Measurements from ENCODE around the gene TMEM47.

The TMEM47 gene

DNA sequence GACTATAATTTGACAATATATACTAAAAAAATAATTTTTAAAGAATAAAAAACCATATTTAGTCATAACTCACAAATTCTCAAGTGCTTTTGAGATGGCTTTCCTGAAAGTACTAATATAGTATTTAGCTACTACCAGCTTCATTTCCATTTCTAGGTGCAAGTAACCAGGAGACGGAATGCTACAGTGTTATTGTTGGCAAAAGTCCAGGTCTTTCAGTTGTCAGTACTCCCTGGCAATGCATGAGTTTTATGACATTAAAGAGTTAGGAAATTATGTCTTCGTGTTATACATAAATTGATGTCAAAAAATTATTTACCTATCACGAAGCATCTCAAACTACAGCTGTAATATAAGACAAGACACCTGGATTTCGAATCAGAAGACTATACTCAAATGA, 45.0 kb downstream of the TMEM47 start:
- Histone ChIP-seq H3K9ac (no peak overlapping the region), H4K20me1 (no peaks in the 10 kb centered on the region; a peak in 1 of 22 replicates), H3K27me3 (peaks cover 62 to 90% (median 84%) of the 10 kb centered on the region in 11 experiments), H3K4me1 (no peaks in the 10 kb centered on the region), H3K4me2 (no peak overlapping the region), H3K36me3 (no peaks in the 10 kb centered on the region), H3K4me3 (no peak overlapping the region), H3K27ac (no peak overlapping the region), H3K9me3 (replicated peaks in 1 of 11) (peaks cover 0 to 22% (median 8%) of the 10 kb centered on the region in 11 experiments; a peak in 10 of 22 replicates)
- no peak for TF ChIP-seq Cebpa-rat (IDR thresholded peaks at IDR 0.05)

DNA sequence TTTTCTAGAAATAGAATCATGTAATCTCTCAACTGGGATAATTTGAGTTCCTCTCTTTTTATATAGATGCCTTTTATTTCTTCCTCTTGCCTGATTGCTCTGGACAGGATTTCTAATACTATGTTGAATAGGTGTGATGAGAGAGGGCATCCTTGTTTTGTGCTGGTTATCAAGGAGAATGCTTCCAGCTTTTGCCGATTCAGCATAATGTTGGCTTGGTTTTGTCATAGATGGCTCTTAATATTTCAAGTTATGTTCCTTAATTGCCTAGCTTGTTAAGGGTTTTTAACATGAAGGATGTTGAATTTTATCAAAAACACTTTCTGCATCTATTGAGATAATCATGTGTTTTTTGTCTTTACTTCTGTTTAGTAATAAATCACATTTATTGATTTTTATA, 58.7 kb downstream of the TMEM47 start:
- no peaks in the 10 kb centered on the region; a peak in 1 of 22 replicates for H4K20me1 ChIP-seq
- no peaks in the 10 kb centered on the region for H3K36me3 ChIP-seq
- no peaks in the 10 kb centered on the region for H3K4me1 ChIP-seq
- no peak overlapping the region for H3K4me3 ChIP-seq
- H3K4me2 ChIP-seq = no peak overlapping the region
- H3K9me3 ChIP-seq (replicated peaks in 1 of 11) = peaks cover 0 to 4% (median 0%) of the 10 kb centered on the region in 11 experiments; a peak in 1 of 22 replicates
- no peak overlapping the region for H3K9ac ChIP-seq
- H3K27ac ChIP-seq = no peak overlapping the region
- no peak for TF ChIP-seq Cebpa-rat (IDR thresholded peaks at IDR 0.05)
- H3K27me3 ChIP-seq = peaks cover 64 to 96% (median 92%) of the 10 kb centered on the region in 11 experiments

DNA sequence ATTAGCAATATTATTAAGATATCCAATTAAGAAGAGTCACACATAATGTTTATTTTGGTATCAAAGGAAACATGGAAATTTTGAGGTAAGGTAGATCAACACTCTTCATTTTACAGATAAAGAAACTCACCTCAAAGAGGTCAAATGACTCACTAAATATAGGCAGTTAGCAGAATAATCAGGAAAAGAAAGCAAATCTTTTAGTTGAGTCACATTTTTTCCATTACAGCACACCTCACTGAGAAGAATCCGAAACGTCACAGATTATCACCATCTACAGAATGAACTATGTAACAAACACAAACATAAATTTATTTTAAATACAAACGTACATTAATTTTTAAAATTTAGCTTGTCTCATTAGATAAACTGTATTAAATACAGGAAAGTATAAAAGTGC, 70.1 kb downstream of the TMEM47 start:
- no peak overlapping the region for H3K4me3 ChIP-seq
- no peak overlapping the region for H3K4me2 ChIP-seq

DNA sequence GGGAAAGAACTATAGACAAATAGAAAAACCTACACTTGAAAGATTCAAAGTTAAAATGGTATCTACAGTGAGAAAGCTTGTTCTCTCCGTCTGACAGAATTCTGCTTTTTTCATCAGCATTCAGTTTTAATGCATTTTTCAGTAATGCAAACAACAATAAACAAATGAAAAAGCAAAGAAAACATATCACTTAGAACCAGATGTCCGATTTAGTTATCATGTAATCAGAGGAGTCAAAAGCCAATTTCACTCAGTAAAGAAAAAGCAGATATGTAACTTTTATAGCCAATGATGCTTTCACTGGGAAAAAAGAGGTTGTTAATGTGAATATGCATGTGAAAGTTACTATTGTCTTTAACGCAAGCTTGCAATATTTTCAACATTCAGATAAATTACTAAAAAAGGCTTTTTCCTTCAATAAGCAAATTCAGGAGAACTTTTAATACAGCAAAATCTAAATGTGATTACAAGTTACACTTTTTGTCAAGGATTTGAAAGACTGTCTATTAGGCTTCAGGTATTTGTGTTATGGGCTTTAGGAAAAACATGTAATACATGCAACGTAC, 70.7 kb downstream of the TMEM47 start:
- Histone ChIP-seq H3K4me3 (no peak overlapping the region), H3K27ac (no peak overlapping the region)

More for the DNA sequence above, 70.1 kb downstream of the TMEM47 start:
- peaks cover 4 to 23% (median 15%) of the 10 kb centered on the region in 11 experiments; a peak in 15 of 22 replicates for H3K9me3 ChIP-seq (replicated peaks in 1 of 11)
- H3K27ac ChIP-seq = no peak overlapping the region
- no peak overlapping the region for H3K9ac ChIP-seq
- no peaks in the 10 kb centered on the region; a peak in 1 of 22 replicates for H4K20me1 ChIP-seq
- peaks cover 0 to 8% (median 2%) of the 10 kb centered on the region in 10 experiments; a peak in 5 of 20 replicates for H3K4me1 ChIP-seq
- H3K27me3 ChIP-seq = peaks cover 69 to 100% (median 95%) of the 10 kb centered on the region in 11 experiments
- no peak for TF ChIP-seq Cebpa-rat (IDR thresholded peaks at IDR 0.05)
- H3K36me3 ChIP-seq = no peaks in the 10 kb centered on the region

DNA sequence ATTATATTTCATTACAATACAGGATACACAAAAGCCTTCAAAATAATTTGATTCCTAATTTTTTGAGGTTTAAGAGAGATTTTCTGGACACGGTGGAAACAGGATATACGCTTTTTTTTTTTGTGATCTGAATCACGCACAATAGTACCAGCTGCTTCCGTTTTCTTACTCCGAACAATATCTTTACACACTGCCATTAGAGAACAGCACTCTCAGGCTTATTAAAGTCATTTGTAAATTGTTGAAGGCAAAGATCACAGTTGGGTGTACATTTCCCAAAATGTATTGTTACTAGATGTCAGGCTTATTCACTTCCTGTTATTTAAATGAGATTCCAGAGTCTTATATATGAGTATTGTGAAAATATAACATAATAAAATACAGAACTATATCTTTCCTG, 71.5 kb downstream of the TMEM47 start:
- no peaks in the 10 kb centered on the region for H3K36me3 ChIP-seq
- peak overlapping the region in 5 of 11 experiments; percentile 1 to 30 (median 25); a peak in 4 of 22 replicates for H3K4me2 ChIP-seq
- H3K4me3 ChIP-seq = no peak overlapping the region
- peak overlapping the region in 2 of 11 experiments; percentile 11 to 15; a peak in 1 of 22 replicates for H3K27ac ChIP-seq
- no peak overlapping the region for H3K9ac ChIP-seq
- peaks cover 59 to 100% (median 95%) of the 10 kb centered on the region in 11 experiments for H3K27me3 ChIP-seq
- H3K4me1 ChIP-seq = peaks cover 0 to 8% (median 2%) of the 10 kb centered on the region in 10 experiments; a peak in 5 of 20 replicates
- peaks cover 4 to 23% (median 15%) of the 10 kb centered on the region in 11 experiments; a peak in 15 of 22 replicates for H3K9me3 ChIP-seq (replicated peaks in 1 of 11)
- TF ChIP-seq Cebpa-rat (IDR thresholded peaks at IDR 0.05) = no peak
- no peaks in the 10 kb centered on the region; a peak in 1 of 22 replicates for H4K20me1 ChIP-seq

More for the DNA sequence above, 70.7 kb downstream of the TMEM47 start:
- no peak for TF ChIP-seq Cebpa-rat (IDR thresholded peaks at IDR 0.05)
- peaks cover 4 to 23% (median 15%) of the 10 kb centered on the region in 11 experiments; a peak in 15 of 22 replicates for H3K9me3 ChIP-seq (replicated peaks in 1 of 11)
- H3K4me1 ChIP-seq = peaks cover 0 to 8% (median 2%) of the 10 kb centered on the region in 10 experiments; a peak in 5 of 20 replicates
- no peaks in the 10 kb centered on the region for H3K36me3 ChIP-seq
- H3K4me2 ChIP-seq = no peak overlapping the region
- H3K27me3 ChIP-seq = peaks cover 64 to 100% (median 95%) of the 10 kb centered on the region in 11 experiments
- H4K20me1 ChIP-seq = no peaks in the 10 kb centered on the region; a peak in 1 of 22 replicates
- no peak overlapping the region for H3K9ac ChIP-seq

DNA sequence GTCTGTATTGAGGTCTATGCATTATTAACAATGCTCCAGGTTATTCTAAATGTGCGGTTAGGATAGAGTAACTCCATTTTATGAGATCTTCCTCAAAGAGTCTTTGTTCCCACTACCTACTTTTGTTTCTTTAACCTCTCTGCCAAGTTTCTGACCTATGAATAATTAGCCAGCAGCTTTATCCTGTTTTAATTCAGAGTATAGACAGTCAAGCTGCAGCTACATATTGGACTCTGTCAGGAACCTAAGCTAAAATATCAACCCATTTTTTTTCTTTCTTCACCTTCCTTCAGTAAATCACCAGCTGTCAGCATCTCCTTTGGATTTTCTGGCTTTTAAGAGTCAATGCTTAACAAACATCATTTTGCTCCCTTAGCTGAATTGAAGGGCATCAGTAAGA, 72.3 kb downstream of the TMEM47 start:
- Histone ChIP-seq H3K27me3 (peaks cover 59 to 100% (median 95%) of the 10 kb centered on the region in 11 experiments), H3K36me3 (no peaks in the 10 kb centered on the region), H3K4me2 (peak overlapping the region in 2 of 11 experiments; percentile 30; a peak in 3 of 22 replicates), H3K9ac (no peak overlapping the region), H3K4me1 (peaks cover 0 to 8% (median 2%) of the 10 kb centered on the region in 10 experiments; a peak in 5 of 20 replicates), H4K20me1 (no peaks in the 10 kb centered on the region; a peak in 1 of 22 replicates), H3K9me3 (replicated peaks in 1 of 11) (peaks cover 0 to 15% (median 12%) of the 10 kb centered on the region in 11 experiments; a peak in 15 of 22 replicates), H3K27ac (no peak overlapping the region), H3K4me3 (no peak overlapping the region)
- no peak for TF ChIP-seq Cebpa-rat (IDR thresholded peaks at IDR 0.05)

DNA sequence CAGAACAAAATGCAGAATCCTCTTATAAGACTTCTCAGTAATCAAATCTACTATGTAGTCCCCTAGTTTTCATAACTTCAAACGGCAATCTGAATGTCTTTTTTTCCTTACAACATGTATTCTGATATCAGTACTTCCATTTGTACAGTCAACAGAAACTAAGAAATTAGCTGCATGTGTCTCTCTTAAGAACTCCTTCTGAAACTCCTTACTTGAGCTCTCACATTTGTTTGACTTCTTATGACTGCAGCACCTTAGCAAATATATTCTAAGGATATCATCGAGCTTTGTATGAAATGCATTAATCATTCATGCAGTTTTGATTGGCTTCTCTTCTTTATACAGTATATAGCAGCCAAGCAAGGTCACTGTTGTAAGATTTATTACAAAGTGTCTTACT, 77.0 kb downstream of the TMEM47 start:
- Histone ChIP-seq H3K9ac (no peak overlapping the region), H4K20me1 (no peaks in the 10 kb centered on the region; a peak in 3 of 22 replicates), H3K4me2 (no peak overlapping the region), H3K36me3 (no peaks in the 10 kb centered on the region), H3K9me3 (replicated peaks in 1 of 11) (no peaks in the 10 kb centered on the region), H3K27me3 (peaks cover 67 to 97% (median 93%) of the 10 kb centered on the region in 11 experiments), H3K4me1 (peaks cover 0 to 3% (median under 1%) of the 10 kb centered on the region in 10 experiments; a peak in 5 of 20 replicates), H3K4me3 (no peak overlapping the region), H3K27ac (no peak overlapping the region)
- no peak for TF ChIP-seq Cebpa-rat (IDR thresholded peaks at IDR 0.05)

DNA sequence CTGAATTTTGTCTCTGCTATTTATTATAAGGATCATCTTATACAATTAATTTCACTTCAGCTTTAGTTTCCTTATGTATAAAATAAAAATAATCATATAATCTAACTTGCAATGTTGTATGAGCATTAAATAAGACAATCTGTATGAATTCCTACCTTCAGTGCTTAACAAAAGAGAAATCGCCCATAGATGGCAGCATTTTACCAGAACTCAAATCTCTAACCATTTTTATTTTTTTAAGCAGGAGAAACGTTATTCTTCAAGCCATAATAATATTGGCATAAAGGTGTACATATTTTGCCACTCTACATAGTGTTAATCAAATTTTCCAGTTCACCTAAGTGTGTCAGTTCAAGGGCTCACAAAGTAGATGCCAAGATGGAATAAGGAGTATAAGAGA, 78.8 kb downstream of the TMEM47 start:
- no peaks in the 10 kb centered on the region for H3K36me3 ChIP-seq
- no peaks in the 10 kb centered on the region for H3K4me1 ChIP-seq
- H3K9ac ChIP-seq = no peak overlapping the region
- no peak for TF ChIP-seq Cebpa-rat (IDR thresholded peaks at IDR 0.05)
- no peak overlapping the region for H3K4me3 ChIP-seq
- peaks cover 60 to 96% (median 92%) of the 10 kb centered on the region in 11 experiments for H3K27me3 ChIP-seq
- H4K20me1 ChIP-seq = no peaks in the 10 kb centered on the region; a peak in 2 of 22 replicates
- no peaks in the 10 kb centered on the region for H3K9me3 ChIP-seq (replicated peaks in 1 of 11)
- no peak overlapping the region for H3K27ac ChIP-seq
- H3K4me2 ChIP-seq = no peak overlapping the region

Measured in BLaER1 treated with 17β-estradiol and CSF1 and Interleukin-3, amounts not matched to agents 10 nM and 100 nM (cell line).